Measurements from ENCODE around the gene CLIC2.
"Not testable (repeated sequence)": the region's sequence is repeated elsewhere in the genome, so short reads cannot be mapped to it uniquely, and the experiment has no call there.

The CLIC2 gene

DNA sequence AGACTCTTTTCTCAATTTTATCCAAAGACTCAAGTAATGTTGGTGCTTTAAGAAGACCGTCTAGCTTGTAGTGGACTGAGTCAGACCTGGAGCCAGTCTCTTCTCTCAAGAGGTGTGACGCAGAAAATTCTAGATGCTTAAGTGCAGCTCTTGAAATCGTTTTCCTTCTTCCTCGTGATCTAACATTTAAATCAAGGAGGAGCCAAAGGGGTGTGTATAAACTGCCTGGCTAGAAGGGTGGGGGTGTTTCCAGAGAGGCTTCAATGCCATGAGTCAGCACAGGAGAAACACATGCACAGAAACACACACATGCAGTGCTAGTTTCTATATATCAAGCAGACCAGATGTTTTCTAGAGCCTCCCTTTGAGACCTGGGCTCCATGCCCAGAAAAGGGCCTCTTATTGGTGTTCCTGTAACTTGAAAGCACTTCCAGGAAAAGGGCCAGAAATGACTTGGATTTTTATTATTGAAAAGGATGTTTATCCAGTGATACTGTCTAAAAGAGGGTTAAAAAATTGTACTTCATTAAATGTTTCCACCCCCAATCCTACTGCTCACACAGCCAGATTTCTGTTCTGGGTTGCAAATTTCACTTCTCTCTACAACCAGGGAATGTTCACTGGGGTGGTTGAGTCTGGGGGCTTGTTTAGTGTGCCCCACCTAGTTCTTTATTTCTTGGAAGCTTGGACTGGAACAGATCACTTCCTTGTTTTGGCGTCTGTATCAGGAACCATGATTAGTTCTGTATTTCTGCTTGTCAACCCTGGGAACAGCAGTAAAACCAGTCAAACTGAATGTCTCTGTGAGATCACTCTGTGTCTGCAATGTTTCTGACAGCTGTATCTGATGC lies at the start of gene CLIC2:
TSS of gene CLIC2 (minus strand) at position 129 of the 851 bp plus-strand sequence. CDS start 187 bp downstream, outside the sequence.
- H3K4me3 Mint-ChIP-seq: peak within 1 kb of the TSS; percentile 40
- DNase-seq: no peak

DNA sequence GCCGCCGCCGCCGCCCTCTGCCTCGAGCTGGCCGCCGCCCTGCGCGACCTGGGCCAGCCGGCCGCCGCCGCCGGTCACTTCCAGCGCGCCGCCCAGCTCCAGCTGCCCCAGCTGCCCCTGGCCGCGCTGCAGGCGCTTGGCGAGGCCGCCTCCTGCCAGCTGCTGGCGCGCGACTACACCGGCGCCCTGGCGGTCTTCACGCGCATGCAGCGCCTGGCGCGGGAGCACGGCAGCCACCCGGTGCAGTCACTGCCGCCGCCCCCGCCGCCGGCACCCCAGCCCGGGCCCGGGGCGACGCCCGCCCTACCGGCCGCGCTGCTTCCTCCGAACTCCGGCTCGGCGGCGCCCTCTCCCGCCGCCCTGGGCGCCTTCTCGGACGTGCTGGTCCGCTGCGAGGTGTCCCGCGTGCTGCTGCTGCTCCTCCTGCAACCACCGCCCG lies 48.1 kb upstream of the CLIC2 start:
- peaks cover 11% of the 10 kb centered on the region for H3K4me1 Mint-ChIP-seq
- not testable (repeated sequence) for H3K27me3 Mint-ChIP-seq; H3K27ac Mint-ChIP-seq; H3K4me3 Mint-ChIP-seq; H3K9me3 Mint-ChIP-seq; H3K36me3 Mint-ChIP-seq (ENCODE audit: low read depth); DNase-seq
- peak; percentile 51 for ATAC-seq

More for the DNA sequence above, at the start of gene CLIC2:
- ATAC-seq: peak; percentile 57
- Mint-ChIP-seq H3K27ac (no peak within 1 kb of the TSS), H3K36me3 (ENCODE audit: low read depth) (no peaks in the 10 kb centered on the region), H3K9me3 (no peaks in the 10 kb centered on the region), H3K27me3 (peaks cover 1% of the 10 kb centered on the region), H3K4me1 (peaks cover 3% of the 10 kb centered on the region)

GRCh38 chrX:155381843-155382528 lies 47.6 kb upstream of the CLIC2 start, which contains the start of gene F8A2:
Gene F8A2, plus strand, starts transcription at chrX:155382095. Its CDS starts 20 bp downstream, at chrX:155382115.
- H3K4me3 Mint-ChIP-seq; DNase-seq; H3K36me3 Mint-ChIP-seq (ENCODE audit: low read depth); H3K4me1 Mint-ChIP-seq; H3K9me3 Mint-ChIP-seq; H3K27me3 Mint-ChIP-seq; H3K27ac Mint-ChIP-seq: not testable (repeated sequence)
- peak; percentile 87 for ATAC-seq

DNA sequence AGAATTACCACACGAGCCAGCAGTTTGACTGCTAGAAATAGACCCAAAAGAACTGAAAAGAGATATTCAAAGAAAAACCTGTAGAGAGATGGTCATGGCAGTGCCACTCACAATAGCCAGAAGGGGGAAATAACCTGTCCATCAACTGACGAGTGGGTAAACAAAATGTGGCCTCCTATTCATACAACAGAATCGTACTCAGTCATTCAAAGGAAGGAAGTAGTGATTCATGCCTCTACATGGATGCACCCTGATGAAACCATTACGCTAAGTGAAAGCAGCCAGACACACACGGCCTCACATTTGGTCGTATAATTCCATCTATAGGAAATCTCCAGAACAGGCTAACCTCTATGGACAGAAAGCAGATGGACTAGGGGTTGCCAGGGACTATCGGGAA lies 45.4 kb upstream of the CLIC2 start:
- not testable (repeated sequence) for H3K36me3 Mint-ChIP-seq (ENCODE audit: low read depth)

DNA sequence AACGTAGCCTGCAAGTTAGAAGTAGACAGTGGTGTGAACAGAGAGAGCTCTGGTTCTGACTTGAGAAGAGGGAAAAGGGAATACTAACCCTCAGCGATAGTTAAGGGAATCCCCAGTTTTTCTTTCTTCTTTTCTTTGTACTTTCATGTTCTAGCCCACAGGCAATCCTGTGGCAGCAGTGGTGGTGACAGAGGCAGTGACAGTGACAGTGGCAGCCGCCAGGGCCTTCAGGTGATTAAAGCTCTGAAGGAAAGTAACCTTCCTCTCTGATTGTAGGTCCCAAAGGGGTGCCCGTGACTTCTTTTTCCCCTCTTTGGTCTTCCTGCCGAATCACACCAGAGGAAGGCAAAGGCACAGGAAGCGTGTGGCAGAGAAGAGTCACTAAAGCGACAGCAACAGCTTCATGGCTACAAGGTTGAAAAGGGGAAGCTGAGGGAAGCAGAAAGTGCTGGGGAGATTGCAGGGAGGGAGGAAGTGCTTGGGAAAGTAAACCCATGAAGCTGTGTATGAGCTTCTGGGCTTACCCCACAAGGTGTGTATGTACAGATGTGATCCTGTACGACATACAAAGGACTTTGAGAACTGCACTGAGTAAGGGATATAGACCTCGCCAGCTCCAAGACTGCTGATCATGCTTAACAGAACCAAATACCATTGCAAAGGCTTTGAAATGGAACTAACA lies 39.5 kb upstream of the CLIC2 start:
- H3K36me3 Mint-ChIP-seq (ENCODE audit: low read depth); DNase-seq; H3K4me3 Mint-ChIP-seq; H3K27ac Mint-ChIP-seq; H3K4me1 Mint-ChIP-seq; H3K9me3 Mint-ChIP-seq; H3K27me3 Mint-ChIP-seq: not testable (repeated sequence)
- ATAC-seq: peak; percentile 83

More for the DNA sequence above, 45.4 kb upstream of the CLIC2 start:
- not testable (repeated sequence) for H3K9me3 Mint-ChIP-seq, DNase-seq, H3K27ac Mint-ChIP-seq, H3K27me3 Mint-ChIP-seq, H3K4me3 Mint-ChIP-seq, H3K4me1 Mint-ChIP-seq
- peak; percentile 35 for ATAC-seq

DNA sequence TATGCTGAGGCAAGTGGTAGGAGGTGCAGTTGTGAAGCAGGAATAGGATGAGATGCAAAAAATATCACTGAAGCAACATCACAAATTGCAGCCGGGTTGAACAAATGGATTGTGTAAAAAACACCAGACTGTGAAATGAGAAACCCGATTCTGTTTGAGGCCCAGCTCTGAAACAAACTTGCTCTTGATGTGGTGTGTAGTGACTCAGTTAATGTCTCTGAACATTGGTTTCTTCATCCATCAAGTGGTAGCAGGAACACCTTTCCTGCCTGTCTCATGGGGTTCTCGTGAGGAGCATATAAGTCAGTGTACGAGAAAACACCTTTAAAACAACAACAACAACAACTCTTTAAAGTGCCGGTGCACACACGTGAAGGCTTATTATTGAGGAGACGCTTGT lies 29.3 kb upstream of the CLIC2 start:
- not testable (repeated sequence) for H3K4me1 Mint-ChIP-seq; H3K27ac Mint-ChIP-seq; DNase-seq; H3K27me3 Mint-ChIP-seq; H3K4me3 Mint-ChIP-seq; H3K36me3 Mint-ChIP-seq (ENCODE audit: low read depth); H3K9me3 Mint-ChIP-seq
- peak; percentile 49 for ATAC-seq

DNA sequence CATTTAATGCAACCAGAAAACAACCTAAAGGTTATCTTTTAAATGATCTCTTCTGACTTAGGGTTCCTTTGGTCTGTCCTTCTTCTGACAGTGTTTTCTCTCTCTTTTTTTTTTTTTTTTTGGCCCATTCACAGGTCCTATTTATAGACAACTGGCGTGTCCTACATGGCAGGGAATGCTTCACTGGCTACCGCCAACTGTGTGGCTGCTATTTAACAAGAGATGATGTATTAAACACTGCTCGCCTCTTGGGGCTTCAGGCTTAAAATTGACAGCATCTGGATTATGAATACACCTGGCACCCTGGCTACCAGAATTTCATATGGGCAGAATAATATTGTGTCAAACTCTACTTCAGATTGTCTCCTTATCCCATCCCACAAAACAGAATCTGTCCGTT lies 15.0 kb upstream of the CLIC2 start:
- not testable (repeated sequence) for H3K36me3 Mint-ChIP-seq (ENCODE audit: low read depth); H3K27me3 Mint-ChIP-seq; ATAC-seq; H3K4me1 Mint-ChIP-seq; H3K9me3 Mint-ChIP-seq; DNase-seq; H3K27ac Mint-ChIP-seq; H3K4me3 Mint-ChIP-seq

- H3K27me3 Mint-ChIP-seq; H3K27ac Mint-ChIP-seq; H3K4me3 Mint-ChIP-seq; DNase-seq; H3K4me1 Mint-ChIP-seq; H3K36me3 Mint-ChIP-seq (ENCODE audit: low read depth); H3K9me3 Mint-ChIP-seq; ATAC-seq: not testable (repeated sequence)
These were observed 11.3 kb upstream of the CLIC2 start for GRCh38 chrX:155345689-155346088.

DNA sequence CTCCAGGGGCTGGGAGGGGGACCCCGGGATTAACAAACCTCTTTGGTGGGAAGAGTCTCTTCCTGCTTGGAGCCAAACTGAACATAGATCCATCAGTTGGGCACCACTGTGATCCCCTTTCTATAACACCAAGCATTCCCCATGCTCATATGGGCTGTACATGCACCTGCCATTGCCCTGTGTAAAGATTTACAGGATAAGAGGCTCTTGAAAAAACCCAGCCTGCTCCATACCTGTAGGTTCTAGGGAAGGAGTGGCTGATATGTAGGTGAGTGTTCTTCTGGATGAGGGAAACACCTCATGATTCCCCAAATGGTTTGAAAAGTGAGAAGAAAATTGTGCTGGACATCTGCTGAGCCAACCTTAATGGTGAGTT lies 911 bp upstream of the CLIC2 start:
- H3K9me3 Mint-ChIP-seq; H3K27me3 Mint-ChIP-seq; DNase-seq; ATAC-seq; H3K36me3 Mint-ChIP-seq (ENCODE audit: low read depth); H3K4me1 Mint-ChIP-seq; H3K27ac Mint-ChIP-seq; H3K4me3 Mint-ChIP-seq: not testable (repeated sequence)

DNA sequence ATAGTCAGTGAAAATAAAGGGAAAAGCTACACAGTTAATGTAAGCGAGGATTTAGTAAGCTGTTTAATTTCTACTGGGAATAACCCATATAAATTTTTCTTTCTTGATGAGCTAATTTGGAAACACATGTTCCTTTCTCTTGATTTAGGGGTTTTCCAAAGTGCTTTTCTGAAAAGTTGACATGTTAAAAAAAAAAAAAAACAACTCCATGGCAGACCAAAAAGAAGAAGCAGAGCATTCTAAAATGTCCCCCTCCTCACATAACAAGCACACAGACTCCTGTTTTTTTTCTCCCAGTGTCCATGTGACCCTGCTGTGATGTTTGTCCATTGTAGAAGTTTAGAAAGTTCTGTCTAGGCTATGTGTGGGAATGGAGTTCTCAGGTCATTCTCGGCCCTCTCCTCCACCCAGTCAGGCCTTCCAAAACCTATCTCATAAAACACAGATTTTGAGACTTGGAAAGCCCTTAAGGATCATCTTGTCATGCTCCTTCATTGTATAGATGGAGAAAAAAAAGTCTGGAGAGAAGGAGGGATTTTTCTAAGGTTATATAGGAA lies 792 bp downstream of the CLIC2 start:
- no peak for DNase-seq
- no peak overlapping the region for H3K27ac Mint-ChIP-seq

GRCh38 chrX:155330992-155331391 lies 3.4 kb downstream of the CLIC2 start:
- no peak overlapping the region for H3K4me3 Mint-ChIP-seq
- peaks cover 3% of the 10 kb centered on the region for H3K4me1 Mint-ChIP-seq
- DNase-seq: no peak
- H3K27ac Mint-ChIP-seq: no peak overlapping the region
- no peak for ATAC-seq
- H3K9me3 Mint-ChIP-seq: no peaks in the 10 kb centered on the region
- H3K36me3 Mint-ChIP-seq (ENCODE audit: low read depth): no peaks in the 10 kb centered on the region
- peaks cover 1% of the 10 kb centered on the region for H3K27me3 Mint-ChIP-seq

More for the DNA sequence above, 792 bp downstream of the CLIC2 start:
- Mint-ChIP-seq H3K27me3 (peaks cover 1% of the 10 kb centered on the region), H3K4me3 (no peak overlapping the region), H3K4me1 (peaks cover 3% of the 10 kb centered on the region), H3K36me3 (ENCODE audit: low read depth) (no peaks in the 10 kb centered on the region), H3K9me3 (no peaks in the 10 kb centered on the region)
- no peak for ATAC-seq

GRCh38 chrX:155329293-155329692 lies 5.1 kb downstream of the CLIC2 start:
- H3K4me3 Mint-ChIP-seq: no peak overlapping the region
- DNase-seq: no peak
- H3K27ac Mint-ChIP-seq: no peak overlapping the region
- peaks cover 1% of the 10 kb centered on the region for H3K27me3 Mint-ChIP-seq
- ATAC-seq: no peak
- no peaks in the 10 kb centered on the region for H3K9me3 Mint-ChIP-seq
- H3K36me3 Mint-ChIP-seq (ENCODE audit: low read depth): no peaks in the 10 kb centered on the region
- no peaks in the 10 kb centered on the region for H3K4me1 Mint-ChIP-seq

GRCh38 chrX:155326610-155327009 lies 7.8 kb downstream of the CLIC2 start:
- H3K4me1 Mint-ChIP-seq: no peaks in the 10 kb centered on the region
- H3K27ac Mint-ChIP-seq: no peak overlapping the region
- H3K4me3 Mint-ChIP-seq: no peak overlapping the region
- H3K27me3 Mint-ChIP-seq: peaks cover 8% of the 10 kb centered on the region
- H3K9me3 Mint-ChIP-seq: no peaks in the 10 kb centered on the region
- ATAC-seq (no peak), DNase-seq (no peak)
- peaks cover 1% of the 10 kb centered on the region for H3K36me3 Mint-ChIP-seq (ENCODE audit: low read depth)

GRCh38 chrX:155314260-155314659 lies 20.2 kb downstream of the CLIC2 start:
- no peak for DNase-seq
- H3K36me3 Mint-ChIP-seq (ENCODE audit: low read depth): no peaks in the 10 kb centered on the region
- no peaks in the 10 kb centered on the region for H3K9me3 Mint-ChIP-seq
- no peaks in the 10 kb centered on the region for H3K4me1 Mint-ChIP-seq
- no peak overlapping the region for H3K4me3 Mint-ChIP-seq
- H3K27me3 Mint-ChIP-seq: no peaks in the 10 kb centered on the region
- no peak overlapping the region for H3K27ac Mint-ChIP-seq
- ATAC-seq: no peak
